Stimulated activated CD8-positive, alpha-beta memory T cell treated with anti-CD3 and anti-CD28 coated beads, Interleukin-4, amount 100 ng/mL, for 48 hours (primary cell): ENCODE data around the gene DAZL.

Experiments used
- DNase-seq: peaks from one replicate; pipeline ENCODE4 v3.0.0-alpha.2; 2020

The DAZL gene

GRCh38 chr3:16538507-16538906 lies 66.7 kb downstream of the DAZL start:
- no peak for DNase-seq

DNA sequence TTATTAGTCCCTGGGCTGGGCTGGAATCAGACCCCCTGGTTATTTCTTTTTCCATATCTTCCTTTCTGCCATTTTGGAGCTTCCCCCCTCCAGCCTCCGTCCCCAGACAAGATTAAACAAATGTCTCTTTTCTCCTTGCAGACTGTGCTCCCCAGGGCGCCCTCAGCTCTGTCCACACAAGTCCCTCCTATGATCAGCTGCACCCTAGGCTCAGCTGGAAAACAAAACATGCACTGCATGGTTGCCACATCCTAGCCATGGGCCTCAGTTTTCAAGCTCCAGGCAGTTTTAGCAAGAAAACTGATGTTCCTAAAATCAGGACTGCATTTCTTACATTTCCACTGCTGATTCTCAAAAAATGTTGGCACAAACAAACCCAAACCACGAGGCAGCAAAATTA lies 68.2 kb downstream of the DAZL start:
- DNase-seq = no peak
